ENCODE data around the gene AKAP6.

DNA sequence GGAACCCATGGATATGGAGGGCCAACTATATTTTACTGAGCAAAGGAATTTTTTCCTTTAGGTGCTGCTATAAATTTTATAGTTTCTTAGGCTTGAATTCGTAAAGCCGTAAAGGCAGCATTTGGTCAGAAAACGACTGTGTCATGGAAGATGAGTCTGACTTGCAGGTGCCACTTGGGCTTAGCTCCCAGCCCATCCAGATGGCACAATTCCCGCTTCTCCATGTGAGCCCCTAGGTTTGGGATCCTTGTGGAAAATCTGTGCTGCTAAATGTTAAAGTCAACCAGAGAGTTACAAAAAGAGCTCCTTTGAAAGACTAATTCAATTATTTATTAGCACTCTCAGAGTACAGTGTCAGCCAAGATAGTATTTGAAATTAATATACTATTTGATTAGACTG, 489.5 kb downstream of the AKAP6 start:
- TF ChIP-seq EZH2 (IDR thresholded peaks at IDR 0.05; ENCODE audit: low read depth, low read length, severe bottlenecking), result no peak
- TF ChIP-seq JUN (IDR thresholded peaks at IDR 0.05; ENCODE audit: low read depth, low read length), result no peak
- no peak for TF ChIP-seq SRF (IDR thresholded peaks at IDR 0.05; ENCODE audit: low read depth, low read length)
- no peak for TF ChIP-seq TEAD4 (IDR thresholded peaks at IDR 0.05; ENCODE audit: low read depth, low read length)
- no peak for TF ChIP-seq YY1 (IDR thresholded peaks at IDR 0.05; ENCODE audit: low read depth, low read length)
- TF ChIP-seq GTF2F1 (IDR thresholded peaks at IDR 0.05; ENCODE audit: borderline replicate concordance, low read depth, low read length), result no peak
- no peak for TF ChIP-seq RBBP5 (IDR thresholded peaks at IDR 0.05; ENCODE audit: borderline replicate concordance, low read depth, low read length)
- TF ChIP-seq, protein P1, sequence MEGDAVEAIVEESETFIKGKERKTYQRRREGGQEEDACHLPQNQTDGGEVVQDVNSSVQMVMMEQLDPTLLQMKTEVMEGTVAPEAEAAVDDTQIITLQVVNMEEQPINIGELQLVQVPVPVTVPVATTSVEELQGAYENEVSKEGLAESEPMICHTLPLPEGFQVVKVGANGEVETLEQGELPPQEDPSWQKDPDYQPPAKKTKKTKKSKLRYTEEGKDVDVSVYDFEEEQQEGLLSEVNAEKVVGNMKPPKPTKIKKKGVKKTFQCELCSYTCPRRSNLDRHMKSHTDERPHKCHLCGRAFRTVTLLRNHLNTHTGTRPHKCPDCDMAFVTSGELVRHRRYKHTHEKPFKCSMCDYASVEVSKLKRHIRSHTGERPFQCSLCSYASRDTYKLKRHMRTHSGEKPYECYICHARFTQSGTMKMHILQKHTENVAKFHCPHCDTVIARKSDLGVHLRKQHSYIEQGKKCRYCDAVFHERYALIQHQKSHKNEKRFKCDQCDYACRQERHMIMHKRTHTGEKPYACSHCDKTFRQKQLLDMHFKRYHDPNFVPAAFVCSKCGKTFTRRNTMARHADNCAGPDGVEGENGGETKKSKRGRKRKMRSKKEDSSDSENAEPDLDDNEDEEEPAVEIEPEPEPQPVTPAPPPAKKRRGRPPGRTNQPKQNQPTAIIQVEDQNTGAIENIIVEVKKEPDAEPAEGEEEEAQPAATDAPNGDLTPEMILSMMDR (IDR thresholded peaks at IDR 0.05; ENCODE audit: control extremely low read depth in 1 of 3, insufficient read depth in 1 of 3, low read depth in 1 of 3, low read length in 3 of 3), result no peak
- TF ChIP-seq SP1 (IDR thresholded peaks at IDR 0.05; ENCODE audit: low read depth, low read length), result no peak
